Mesenchymal stem cell (in vitro differentiated cells and primary cell): Measurements from ENCODE around the gene CMTR2.
"Not testable (repeated sequence)": the region's sequence is repeated elsewhere in the genome, so short reads cannot be mapped to it uniquely, and the experiment has no call there.

ENCODE experiments used
- DNase-seq: peaks from one replicate; pipeline ENCODE4 v3.0.0-alpha.2; 2013
- H2AFZ ChIP-seq: one replicate; pipeline ENCODE4 v1.6.1; 2013; ENCODE audit warnings: low read depth, mild to moderate bottlenecking, control low read depth, inconsistent platforms, low read length, moderate library complexity
- H2AK5ac ChIP-seq: 2 replicates; pipeline ENCODE4 v1.6.1; 2013; ENCODE audit warnings: low read length, moderate library complexity, mild to moderate bottlenecking, inconsistent platforms; ENCODE audit not compliant: severe bottlenecking
- H2BK120ac ChIP-seq: one replicate; pipeline ENCODE4 v1.6.1; 2013; ENCODE audit warnings: low read depth, mild to moderate bottlenecking, inconsistent platforms, low read length, moderate library complexity
- H2BK12ac ChIP-seq, 2 experiments: one replicate each; pipeline ENCODE4 v1.6.1; 2013; ENCODE audit warnings: inconsistent platforms in 2 of 2, low read length in 2 of 2, mild to moderate bottlenecking in 2 of 2, moderate library complexity in 2 of 2, control low read depth in 1 of 2
- H2BK15ac ChIP-seq: one replicate; pipeline ENCODE4 v1.6.1; 2013; ENCODE audit warnings: mild to moderate bottlenecking, low read depth, inconsistent platforms; ENCODE audit not compliant: poor library complexity, severe bottlenecking
- H2BK5ac ChIP-seq: 2 replicates; pipeline ENCODE4 v1.6.1; 2013; ENCODE audit warnings: low read depth, mild to moderate bottlenecking, low read length, control low read depth, inconsistent platforms; ENCODE audit not compliant: poor library complexity, severe bottlenecking
- H3K14ac ChIP-seq, 2 experiments: one replicate each; pipeline ENCODE4 v1.6.1; 2013; ENCODE audit warnings: inconsistent platforms in 2 of 2, low read length in 2 of 2, control low read depth in 1 of 2, mild to moderate bottlenecking in 1 of 2, moderate library complexity in 1 of 2
- H3K18ac ChIP-seq, 2 experiments: one replicate each; pipeline ENCODE4 v1.6.1; 2013; ENCODE audit warnings: inconsistent platforms in 2 of 2, low read length in 2 of 2, control low read depth in 1 of 2, low read depth in 1 of 2, mild to moderate bottlenecking in 1 of 2
- H3K23ac ChIP-seq, 2 experiments: one replicate each; pipeline ENCODE4 v1.6.1; 2013; ENCODE audit warnings: inconsistent platforms in 2 of 2, low read length in 2 of 2, mild to moderate bottlenecking in 2 of 2, moderate library complexity in 2 of 2, control low read depth in 1 of 2
- H3K27ac ChIP-seq: 2 replicates; pipeline ENCODE4 v1.5.1; 2013; ENCODE audit warnings: mild to moderate bottlenecking, moderate library complexity, low read length, control low read depth, inconsistent platforms; ENCODE audit not compliant: poor library complexity, severe bottlenecking
- H3K27me3 ChIP-seq, 2 experiments: 2 replicates each; pipeline versions ENCODE4 v1.6.1 to v1.7.0; 2013; ENCODE audit warnings: low read length in 2 of 2, mild to moderate bottlenecking in 2 of 2, moderate library complexity in 2 of 2, control low read depth in 1 of 2, inconsistent platforms in 1 of 2; ENCODE audit not compliant: control insufficient read depth in 1 of 2, insufficient read depth in 1 of 2
- H3K36me3 ChIP-seq, 2 experiments: 2 replicates each; pipeline versions ENCODE4 v1.6.1 to v1.7.0; 2013; ENCODE audit warnings: low read length in 2 of 2, control low read depth in 1 of 2, inconsistent platforms in 1 of 2, low read depth in 1 of 2, mild to moderate bottlenecking in 1 of 2; ENCODE audit not compliant: insufficient read depth in 2 of 2, control insufficient read depth in 1 of 2
- H3K4ac ChIP-seq, 2 experiments: one replicate each; pipeline ENCODE4 v1.6.1; 2013; ENCODE audit warnings: inconsistent platforms in 2 of 2, low read length in 2 of 2, mild to moderate bottlenecking in 2 of 2, moderate library complexity in 2 of 2, control low read depth in 1 of 2, low read depth in 1 of 2
- H3K4me1 ChIP-seq: 2 replicates; pipeline ENCODE4 v1.6.1; 2013; ENCODE audit warnings: low read depth, low read length, control low read depth; ENCODE audit not compliant: control insufficient read depth, insufficient read depth
- H3K4me2 ChIP-seq: 2 replicates; pipeline ENCODE4 v1.6.1; 2013; ENCODE audit warnings: low read length, mild to moderate bottlenecking, inconsistent platforms; ENCODE audit not compliant: poor library complexity, severe bottlenecking
- H3K4me3 ChIP-seq, 2 experiments: 2 replicates each; pipeline versions ENCODE4 v1.5.1 to v1.7.0; 2013; ENCODE audit warnings: low read length in 2 of 2, mild to moderate bottlenecking in 2 of 2, control low read depth in 1 of 2, low read depth in 1 of 2; ENCODE audit not compliant: insufficient read depth in 1 of 2
- H3K79me1 ChIP-seq: replicated peaks from 2 replicates; pipeline ENCODE4 v1.6.1; 2013; ENCODE audit warnings: mild to moderate bottlenecking, control low read depth, low read length, inconsistent platforms; ENCODE audit not compliant: poor library complexity, severe bottlenecking
- H3K9ac ChIP-seq: 2 replicates; pipeline ENCODE4 v1.7.0; 2013; ENCODE audit warnings: mild to moderate bottlenecking, low read length, moderate library complexity
- H3K9me3 ChIP-seq: 2 replicates; pipeline ENCODE4 v1.7.0; 2013; ENCODE audit warnings: mild to moderate bottlenecking, low read length; ENCODE audit not compliant: control insufficient read depth
- H4K8ac ChIP-seq: one replicate; pipeline ENCODE4 v1.6.1; 2013; ENCODE audit warnings: inconsistent platforms, mild to moderate bottlenecking, low read length, moderate library complexity
- H4K91ac ChIP-seq: one replicate; pipeline ENCODE4 v1.6.1; 2013; ENCODE audit warnings: mild to moderate bottlenecking, low read length, inconsistent platforms
- whole genome bisulfite sequencing: methylation state at CpG from one replicate; pipeline ENCODE4 v1.1.7; 2013; ENCODE audit warnings: mixed read lengths; 5-methylcytosine and 5-hydroxymethylcytosine counted together

The CMTR2 gene

GRCh38 chr16:71315269-71315668, 26.1 kb upstream of the CMTR2 start:
- Histone ChIP-seq H2BK5ac (no peak overlapping the region), H2BK120ac (no peak overlapping the region), H2AK5ac (no peak overlapping the region), H3K14ac (no peak overlapping the region), H3K18ac (no peak overlapping the region), H3K4me2 (no peak overlapping the region), H4K91ac (no peak overlapping the region), H3K4ac (no peak overlapping the region), H4K8ac (no peak overlapping the region), H3K23ac (no peak overlapping the region), H3K36me3 (no peaks in the 10 kb centered on the region), H3K27me3 (peaks cover 5 to 20% of the 10 kb centered on the region in 2 experiments), H2BK12ac (no peak overlapping the region), H2AFZ (no peak overlapping the region), H3K4me3 (no peak overlapping the region), H2BK15ac (no peak overlapping the region), H3K9ac (no peak overlapping the region), H3K27ac (no peak overlapping the region), H3K79me1 (no peaks in the 10 kb centered on the region), H3K9me3 (no peaks in the 10 kb centered on the region), H3K4me1 (no peaks in the 10 kb centered on the region)
- WGBS, result 12% methylated on average over 3 of the region's 3 CpGs
- DNase-seq, result no peak

GRCh38 chr16:71313591-71313990, 24.4 kb upstream of the CMTR2 start:
- WGBS, result 64% methylated on average over 3 of the region's 3 CpGs
- H3K4me1 ChIP-seq, H2AFZ ChIP-seq, H2BK5ac ChIP-seq, H2BK120ac ChIP-seq, H4K8ac ChIP-seq, H3K4me2 ChIP-seq, H2BK15ac ChIP-seq, H3K9ac ChIP-seq, H3K14ac ChIP-seq, H3K9me3 ChIP-seq, H3K27ac ChIP-seq, H3K18ac ChIP-seq, H3K4me3 ChIP-seq, H2BK12ac ChIP-seq, H3K79me1 ChIP-seq, H3K4ac ChIP-seq, H2AK5ac ChIP-seq, DNase-seq, H3K23ac ChIP-seq, H4K91ac ChIP-seq, H3K36me3 ChIP-seq: not testable (repeated sequence)
- H3K27me3 ChIP-seq, result peaks cover 6 to 26% of the 10 kb centered on the region in 2 experiments

- WGBS, result 32% methylated on average over 7 of the region's 7 CpGs
- DNase-seq, result peak; percentile 23
- Histone ChIP-seq H3K4me1 (no peaks in the 10 kb centered on the region), H2AFZ (no peak overlapping the region), H3K9me3 (no peaks in the 10 kb centered on the region), H2BK5ac (no peak overlapping the region), H3K27ac (no peak overlapping the region), H3K36me3 (no peaks in the 10 kb centered on the region), H3K18ac (no peak overlapping the region), H2AK5ac (no peak overlapping the region), H3K79me1 (no peaks in the 10 kb centered on the region), H3K27me3 (peaks cover 6 to 26% of the 10 kb centered on the region in 2 experiments), H4K91ac (no peak overlapping the region), H3K23ac (no peak overlapping the region), H3K4me2 (no peak overlapping the region), H3K9ac (no peak overlapping the region), H4K8ac (no peak overlapping the region), H3K4ac (no peak overlapping the region), H3K4me3 (no peak overlapping the region), H3K14ac (no peak overlapping the region), H2BK12ac (no peak overlapping the region), H2BK120ac (no peak overlapping the region), H2BK15ac (no peak overlapping the region)
Observed at GRCh38 chr16:71311553-71312158, 22.5 kb upstream of the CMTR2 start.

GRCh38 chr16:71303938-71304337, 14.7 kb upstream of the CMTR2 start:
- H2BK5ac ChIP-seq, result no peak overlapping the region
- H4K91ac ChIP-seq, result no peak overlapping the region
- 69% methylated on average over 5 of the region's 5 CpGs for WGBS
- H2AFZ ChIP-seq, result no peak overlapping the region
- no peak overlapping the region for H2AK5ac ChIP-seq
- no peaks in the 10 kb centered on the region for H3K79me1 ChIP-seq
- H3K27ac ChIP-seq, result no peak overlapping the region
- H3K27me3 ChIP-seq, result peaks cover 0 to under 1% of the 10 kb centered on the region in 2 experiments
- H2BK15ac ChIP-seq, result no peak overlapping the region
- H2BK120ac ChIP-seq, result no peak overlapping the region
- no peak overlapping the region for H3K4ac ChIP-seq
- no peak for DNase-seq
- H3K36me3 ChIP-seq, result no peaks in the 10 kb centered on the region
- no peaks in the 10 kb centered on the region for H3K4me1 ChIP-seq
- no peak overlapping the region for H3K4me3 ChIP-seq
- H3K9ac ChIP-seq, result no peak overlapping the region
- H3K9me3 ChIP-seq, result no peaks in the 10 kb centered on the region
- H3K14ac ChIP-seq, result no peak overlapping the region
- no peak overlapping the region for H4K8ac ChIP-seq
- no peak overlapping the region for H2BK12ac ChIP-seq
- H3K23ac ChIP-seq, result no peak overlapping the region
- H3K18ac ChIP-seq, result no peak overlapping the region
- H3K4me2 ChIP-seq, result no peak overlapping the region
